HG02973 (cell line): ENCODE results near the gene SP8.
"Not testable (repeated sequence)": the region's sequence is repeated elsewhere in the genome, so short reads cannot be mapped to it uniquely, and the experiment has no call there.

Experiments used
- ATAC-seq: cut with Tn5 transposase; IDR thresholded peaks from one replicate; pipeline ENCODE4 v1.9.1; 2021; ENCODE audit warnings: moderate library complexity; ENCODE audit not compliant: unreplicated experiment

SP8 gene

DNA sequence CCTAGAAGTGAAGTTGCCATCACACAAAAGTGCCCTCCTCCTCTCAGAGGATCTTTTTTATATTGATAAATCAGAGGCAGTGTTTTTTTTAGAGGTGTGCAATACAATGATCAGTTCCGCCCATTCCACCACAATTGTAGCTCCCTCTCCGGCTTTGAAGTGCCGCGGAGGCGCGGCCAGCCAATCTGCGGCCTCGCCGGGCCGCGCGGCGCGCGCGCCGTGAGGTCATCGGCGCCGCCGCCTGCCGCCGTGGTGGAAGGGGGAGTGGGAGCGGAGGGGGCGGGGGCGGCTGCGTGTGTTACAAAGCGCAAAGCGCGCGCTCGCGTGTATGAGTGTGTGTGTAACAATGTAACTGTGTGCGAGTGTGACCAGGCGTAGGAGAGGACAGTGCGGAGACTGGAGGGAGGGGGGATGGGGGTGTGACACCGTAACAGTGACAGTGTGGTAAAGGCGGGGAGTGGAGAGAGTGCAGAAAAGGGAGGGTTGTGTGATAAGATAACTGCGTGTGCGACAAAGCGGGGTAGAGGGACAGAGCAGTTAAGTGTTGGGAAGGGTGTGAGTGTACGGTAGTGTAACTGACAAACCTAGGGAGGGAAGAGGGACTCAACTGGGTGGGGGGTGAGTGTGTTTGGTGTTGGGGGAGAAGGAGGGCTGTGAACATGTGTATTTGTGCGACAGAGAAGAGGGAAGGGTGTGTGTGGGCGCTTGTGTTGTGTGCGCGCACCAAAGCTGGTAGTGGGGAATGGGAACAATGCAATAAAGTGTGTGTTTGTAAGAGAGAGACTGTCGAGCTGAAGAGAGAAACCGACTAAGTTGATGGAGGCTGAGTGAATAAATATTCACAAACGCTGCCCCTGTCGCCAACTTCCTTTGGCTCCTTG lies at the start of gene SP8:
Gene SP8, minus strand, starts transcription at position 108 of the 881 bp plus-strand sequence. Its CDS starts 88 bp downstream, at position 20.
- ATAC-seq, result no peak

DNA sequence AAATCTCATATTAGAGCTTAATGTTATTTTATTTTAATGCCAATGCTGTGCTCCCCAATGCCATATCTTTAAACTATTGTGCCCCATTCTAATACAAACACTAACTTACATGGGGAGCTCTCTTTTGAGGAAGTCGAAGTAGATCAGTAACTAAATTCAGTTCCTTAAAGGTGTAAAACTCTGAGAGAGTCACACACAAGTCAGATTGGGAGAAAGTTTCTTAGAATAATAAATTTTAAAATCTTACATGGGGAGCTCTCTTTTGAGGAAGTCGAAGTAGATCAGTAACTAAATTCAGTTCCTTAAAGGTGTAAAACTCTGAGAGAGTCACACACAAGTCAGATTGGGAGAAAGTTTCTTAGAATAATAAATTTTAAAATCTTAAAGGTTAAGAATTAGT lies 49.7 kb upstream of the SP8 start:
- peak; percentile 73 for ATAC-seq

DNA sequence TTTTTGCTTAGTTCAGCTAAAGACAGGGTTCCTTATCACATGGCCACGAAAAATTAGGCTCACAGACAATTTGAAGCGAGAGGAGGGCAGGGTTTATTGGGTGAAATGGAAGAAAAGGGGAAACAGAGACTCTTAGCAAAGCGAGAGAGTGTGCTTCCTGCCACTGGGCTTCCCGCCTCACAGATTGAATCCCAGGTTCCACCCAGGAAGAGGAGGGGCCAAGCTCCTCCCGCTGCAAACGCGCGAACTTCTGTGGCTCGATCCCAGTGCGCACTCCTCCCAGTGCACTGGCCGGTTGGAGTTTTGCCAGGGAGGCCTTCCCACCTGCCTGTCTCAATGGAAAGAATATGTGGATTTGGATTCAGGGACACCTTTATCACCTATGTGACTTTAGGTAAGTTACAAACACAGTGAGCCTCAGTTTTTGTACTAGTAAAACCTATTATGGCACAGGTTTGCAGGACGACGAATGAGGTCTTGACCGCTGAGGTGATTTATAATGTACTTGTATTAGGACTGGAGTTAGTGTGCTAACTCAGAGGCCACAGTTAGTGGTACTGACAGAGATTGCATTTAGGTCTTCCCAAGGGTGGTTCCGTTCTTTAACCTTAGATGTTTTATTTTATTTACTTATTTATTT lies 48.5 kb upstream of the SP8 start:
- ATAC-seq, result no peak

DNA sequence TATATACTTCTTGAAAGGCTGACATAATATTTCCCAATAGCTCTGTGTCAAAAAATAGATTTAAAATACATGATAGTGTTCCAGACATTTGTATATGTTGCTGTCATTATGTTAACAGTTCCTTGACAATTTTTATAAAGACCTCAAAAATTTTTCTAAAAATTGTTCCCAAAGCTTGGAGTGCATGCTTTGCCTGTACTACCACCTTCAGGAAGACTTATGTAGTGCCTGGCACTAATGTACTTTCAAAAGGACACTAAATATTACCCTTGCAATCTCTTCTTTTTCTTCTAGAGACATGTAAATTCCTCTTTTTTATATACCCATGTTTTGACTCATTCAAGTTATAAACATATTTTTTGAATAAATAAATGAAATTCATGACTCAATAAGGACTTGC lies 48.0 kb upstream of the SP8 start:
- no peak for ATAC-seq

DNA sequence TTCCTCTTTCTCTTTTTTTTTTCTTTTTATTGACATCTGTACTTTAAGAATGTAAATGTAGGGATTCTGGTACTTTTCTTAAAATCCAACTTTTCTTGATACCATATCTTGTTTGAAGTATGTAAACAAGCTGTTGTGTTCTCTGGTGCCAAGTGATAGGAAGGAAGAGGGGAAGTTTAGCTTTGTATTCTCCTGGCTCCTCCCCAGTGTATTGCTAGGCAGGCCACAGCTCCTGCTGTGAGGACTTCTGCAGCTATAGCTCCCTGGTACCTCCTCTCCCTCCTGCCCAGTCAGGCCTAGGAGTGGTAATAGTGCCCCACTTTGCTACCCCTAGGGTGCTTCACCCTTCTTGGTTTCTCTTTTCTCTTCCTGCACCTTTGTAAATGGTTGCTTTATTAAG lies 45.3 kb upstream of the SP8 start:
- ATAC-seq, result no peak

DNA sequence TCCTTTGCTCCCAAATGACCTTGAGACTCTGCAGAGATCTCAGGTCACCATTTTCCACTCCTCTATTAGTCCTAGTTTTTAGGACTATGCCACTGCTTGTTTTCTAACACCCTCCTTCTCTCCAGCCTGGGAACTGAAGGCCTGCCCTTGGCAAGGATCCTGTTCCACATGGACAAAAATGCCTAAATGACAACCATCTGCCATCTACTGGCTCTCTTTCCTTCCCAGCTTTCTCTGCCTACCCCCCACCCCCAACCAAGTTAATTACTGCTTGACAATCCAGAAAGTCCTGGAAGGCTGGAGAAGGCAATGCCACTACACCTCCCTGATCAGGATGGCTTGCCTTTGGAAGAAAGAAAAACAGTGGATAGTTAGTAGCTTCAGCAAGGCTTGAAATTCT lies 44.8 kb upstream of the SP8 start:
- no peak for ATAC-seq

DNA sequence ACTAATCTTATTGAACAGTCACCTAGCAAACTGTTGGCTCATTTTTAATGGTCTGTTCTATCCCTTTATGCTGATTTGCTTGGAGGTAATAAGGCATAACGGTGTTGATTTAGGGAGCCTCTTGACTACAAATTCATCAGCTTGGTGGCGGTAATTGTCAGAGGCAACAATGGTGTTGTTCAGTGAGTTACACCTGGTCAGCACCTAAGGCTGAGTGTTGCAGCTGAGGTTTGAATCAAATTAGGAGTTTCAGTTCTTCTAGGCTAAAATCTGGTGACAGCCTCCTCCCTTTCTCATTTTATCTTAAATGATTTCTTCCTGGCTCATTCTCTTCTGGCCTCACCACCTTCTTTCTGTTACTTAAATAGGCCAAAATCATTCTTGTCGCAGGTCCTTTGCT lies 42.3 kb upstream of the SP8 start:
- ATAC-seq, result no peak

DNA sequence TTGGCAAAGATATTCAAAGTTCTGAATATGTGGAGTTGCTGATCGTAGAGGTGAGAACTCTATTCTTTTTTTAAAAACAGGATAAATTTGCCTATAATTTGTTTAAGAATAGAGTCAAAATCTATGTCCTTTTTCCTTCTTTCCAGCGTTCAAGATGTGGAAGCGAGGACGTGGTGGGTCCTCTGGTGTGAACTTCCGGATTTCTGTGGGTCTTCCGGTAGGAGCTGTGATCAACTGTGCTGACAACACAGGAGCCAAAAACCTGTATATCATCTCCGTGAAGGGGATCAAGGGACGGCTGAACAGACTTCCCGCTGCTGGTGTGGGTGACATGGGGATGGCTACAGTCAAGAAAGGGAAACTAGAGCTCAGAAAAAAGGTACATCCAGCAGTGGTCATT lies 40.5 kb upstream of the SP8 start:
- ATAC-seq, result no peak

DNA sequence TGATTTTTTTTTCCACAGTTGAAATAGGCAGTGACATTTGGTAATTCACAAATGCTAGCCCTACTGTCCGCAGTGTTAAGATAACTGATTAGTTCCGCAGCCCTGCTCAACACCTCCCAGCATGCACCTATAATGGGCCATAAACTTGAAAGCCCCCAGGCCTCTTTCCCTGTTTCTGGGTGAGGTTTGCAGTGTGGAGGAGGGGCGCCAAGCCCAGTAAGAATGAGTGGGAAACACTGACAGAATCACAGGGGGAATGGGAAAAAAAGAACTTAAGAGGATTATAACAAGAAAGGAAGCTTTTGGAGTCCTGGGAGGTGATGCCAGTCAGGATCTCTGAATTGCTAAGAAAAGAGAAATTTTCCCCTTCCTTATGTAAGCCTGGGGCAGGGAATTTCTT lies 39.6 kb upstream of the SP8 start:
- no peak for ATAC-seq

DNA sequence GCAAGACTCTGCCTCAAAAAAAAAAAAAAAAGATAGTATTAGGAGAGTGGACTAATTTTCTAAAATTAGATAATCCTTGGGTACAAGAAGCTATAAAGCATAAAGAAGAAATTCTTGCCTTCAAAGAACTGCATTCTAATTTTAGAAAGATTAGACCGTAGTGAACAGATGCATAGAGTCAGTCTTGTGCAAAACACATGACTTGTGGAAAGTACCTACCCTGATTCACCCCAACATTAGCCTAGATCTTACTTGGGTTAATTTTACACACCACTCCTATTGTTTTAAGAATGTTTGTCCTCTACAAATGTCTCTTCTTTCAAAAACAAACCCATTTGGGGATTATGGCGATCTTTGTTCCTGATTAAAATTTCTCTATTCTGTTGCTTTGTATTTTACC lies 38.9 kb upstream of the SP8 start:
- no peak for ATAC-seq

DNA sequence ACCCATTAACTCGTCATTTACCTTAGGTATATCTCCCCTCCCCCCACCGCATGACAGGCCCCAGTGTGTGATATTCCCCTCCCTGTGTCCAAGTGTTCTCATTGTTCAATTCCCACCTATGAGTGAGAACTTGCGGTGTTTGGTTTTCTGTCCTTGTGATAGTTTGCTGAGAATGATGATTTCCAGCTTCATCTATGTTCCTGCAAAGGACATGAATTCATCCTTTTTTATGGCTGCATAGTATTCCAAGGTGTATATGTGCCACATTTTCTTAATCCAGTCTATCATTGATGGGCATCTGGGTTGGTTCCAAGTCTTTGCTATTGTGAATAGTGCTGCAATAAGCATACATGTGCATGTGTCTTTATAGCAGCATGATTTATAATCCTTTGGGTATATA lies 34.7 kb upstream of the SP8 start:
- ATAC-seq, result not testable (repeated sequence)

DNA sequence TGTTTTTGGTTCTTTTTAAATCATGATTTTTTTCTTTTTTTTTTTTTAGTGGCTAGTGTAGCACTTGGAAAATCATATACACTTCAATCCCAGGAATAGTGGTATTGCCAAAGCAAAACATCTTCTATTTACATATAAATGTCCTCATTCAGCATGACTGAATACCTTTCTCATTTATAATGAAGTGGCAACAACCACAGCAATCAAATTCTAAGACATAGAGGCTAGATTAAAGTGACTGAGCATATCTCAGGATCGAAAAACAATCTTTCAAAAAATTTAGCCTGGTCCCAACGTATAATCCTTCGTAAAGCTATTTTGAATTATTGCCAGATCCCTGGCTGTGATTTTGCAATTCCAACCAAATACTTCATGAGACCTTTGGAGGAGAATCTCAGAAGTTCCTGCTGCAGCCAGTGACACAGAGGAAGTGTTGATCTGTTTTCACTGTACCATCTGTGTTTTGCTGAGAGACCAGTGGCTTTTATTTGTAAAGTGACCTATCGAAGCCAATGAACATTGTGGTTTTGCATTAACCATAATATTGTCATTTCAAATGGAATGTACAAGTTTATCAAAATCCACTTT lies 29.8 kb upstream of the SP8 start:
- ATAC-seq, result no peak

DNA sequence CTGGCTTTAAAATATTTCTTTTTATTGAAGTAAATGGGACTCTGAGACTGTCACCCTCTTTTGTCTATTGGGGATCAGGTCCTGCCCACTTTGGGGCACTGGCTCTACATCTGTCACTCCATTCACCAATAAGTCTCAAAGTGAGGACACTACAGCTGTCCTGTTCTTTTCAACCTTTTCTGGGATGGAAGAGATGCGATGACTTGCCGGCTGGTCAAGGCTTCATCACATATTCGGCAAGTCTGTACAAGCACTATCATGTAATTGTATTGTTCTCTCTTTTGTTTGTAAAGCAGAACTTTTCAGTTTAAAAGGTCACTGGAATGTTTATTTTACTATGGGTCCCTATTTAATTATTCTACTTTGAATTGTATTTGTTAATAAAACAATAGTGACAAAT lies 17.7 kb upstream of the SP8 start:
- no peak for ATAC-seq

DNA sequence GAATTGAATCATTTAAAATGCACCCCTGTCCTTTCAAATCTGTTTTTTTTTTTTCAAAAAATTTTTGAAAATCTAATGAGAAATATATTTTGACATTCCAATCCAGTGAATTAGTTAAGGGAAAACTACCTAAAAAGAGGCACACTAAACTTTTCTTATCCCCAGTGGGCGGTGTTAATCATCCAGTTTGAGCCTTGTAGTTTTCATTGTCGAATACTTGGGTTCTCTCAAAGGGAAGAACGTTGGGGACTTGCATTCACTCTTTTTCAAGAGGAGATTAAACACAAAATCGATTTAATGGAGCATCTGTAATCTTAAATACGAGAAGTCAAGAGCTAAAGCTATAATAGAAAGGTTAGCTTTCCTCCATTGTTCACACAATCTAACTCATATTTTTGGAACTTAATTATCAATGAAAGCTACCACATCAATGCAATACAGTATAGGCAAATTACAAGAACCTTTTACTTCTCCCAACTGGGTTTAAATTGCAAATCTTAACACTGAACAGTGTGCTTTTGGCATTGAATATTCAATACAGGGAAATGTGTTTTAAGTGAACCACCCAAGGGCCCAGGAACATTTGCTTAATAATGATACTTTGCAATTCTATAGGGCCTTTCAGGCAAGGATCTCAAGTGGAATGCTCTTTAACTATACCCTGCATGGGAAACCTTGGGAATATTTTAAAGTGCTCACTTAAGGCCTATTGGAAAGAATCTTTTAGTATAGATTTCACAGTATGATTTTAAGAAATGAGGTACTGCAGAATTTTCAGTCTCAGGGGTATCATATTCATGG lies 13.1 kb upstream of the SP8 start:
- no peak for ATAC-seq

DNA sequence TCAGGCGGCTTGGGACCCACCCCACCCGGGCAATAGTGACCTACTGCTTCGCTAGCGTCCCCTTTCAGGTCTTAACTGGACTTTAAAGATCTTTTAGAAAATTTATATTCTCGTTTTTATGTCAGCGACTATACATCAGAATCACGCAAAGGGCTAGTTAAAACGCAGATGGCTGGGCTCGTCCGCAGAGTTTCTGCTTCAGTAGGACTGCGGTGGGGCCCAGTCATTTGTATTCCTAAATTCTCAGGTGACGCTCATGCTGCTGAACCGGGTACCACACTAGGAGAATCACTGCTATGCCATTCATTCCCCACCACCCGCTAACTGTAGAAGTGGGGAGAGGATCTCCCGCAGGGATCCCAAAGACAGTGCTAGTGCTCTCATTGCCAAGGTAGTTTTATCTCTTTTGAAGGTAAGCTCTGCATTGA lies 12.0 kb upstream of the SP8 start:
- ATAC-seq, result no peak

DNA sequence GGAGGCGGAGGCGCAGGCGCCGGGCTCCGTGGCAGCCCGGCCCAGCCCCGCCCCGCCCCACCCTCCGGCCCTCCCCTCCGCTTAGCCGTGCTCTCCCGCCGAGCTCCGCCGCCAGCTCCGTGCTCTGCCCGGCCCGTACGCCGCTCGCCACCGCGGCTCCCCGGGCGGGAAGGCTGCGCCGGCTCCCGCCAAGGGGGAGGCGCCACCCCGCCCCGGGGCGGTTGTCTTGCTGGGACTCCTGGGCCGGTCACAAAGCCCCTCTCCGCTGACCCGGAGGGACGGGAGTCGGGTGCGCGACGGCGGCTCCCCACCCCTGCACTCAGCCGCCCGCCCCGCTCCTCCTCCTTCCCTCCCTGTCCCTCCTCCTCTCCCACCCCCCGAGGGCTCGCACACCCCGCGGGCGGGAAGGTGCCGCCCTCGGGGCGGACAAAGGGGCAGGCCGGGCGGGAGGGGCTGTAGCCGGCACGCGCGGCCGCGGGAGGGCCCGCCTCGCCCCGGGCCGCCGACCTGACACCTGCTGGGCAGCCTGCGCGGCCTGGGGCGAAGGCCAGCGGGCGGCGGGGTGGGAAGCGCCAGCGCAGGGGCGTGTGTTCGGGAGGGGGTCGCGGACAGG lies 11.5 kb upstream of the SP8 start:
- ATAC-seq, result peak; percentile 79

DNA sequence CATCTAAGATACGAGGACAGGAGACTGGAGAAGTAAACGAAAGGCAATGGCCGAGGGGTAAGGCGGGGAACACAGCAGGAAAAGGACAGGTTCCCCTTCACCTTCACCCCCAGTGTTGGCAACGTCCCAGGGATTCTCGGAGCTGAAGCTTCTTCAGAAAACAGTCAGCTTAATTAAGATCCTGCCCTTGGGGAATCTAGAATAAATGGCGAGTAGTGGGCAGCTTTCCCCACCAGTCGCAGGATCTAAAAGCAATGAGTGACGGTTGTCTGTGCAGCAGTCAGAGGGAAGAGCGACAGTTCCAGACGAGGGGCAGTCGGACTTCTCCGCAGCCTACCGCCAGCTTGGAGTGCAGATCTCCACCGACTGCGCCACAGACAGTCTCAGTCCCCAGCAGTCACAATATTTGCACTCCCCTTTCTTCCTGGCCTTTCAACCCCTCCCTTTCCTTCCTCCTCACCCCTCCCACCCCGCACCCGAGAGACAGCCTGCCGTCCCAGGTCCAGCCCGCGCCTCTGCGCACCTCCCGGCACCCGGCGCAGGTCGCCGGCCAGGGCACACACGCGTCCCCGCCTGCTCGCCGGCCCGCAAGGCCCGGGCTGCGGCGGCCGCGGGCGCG lies 10.9 kb upstream of the SP8 start:
- peak; percentile 42 for ATAC-seq

DNA sequence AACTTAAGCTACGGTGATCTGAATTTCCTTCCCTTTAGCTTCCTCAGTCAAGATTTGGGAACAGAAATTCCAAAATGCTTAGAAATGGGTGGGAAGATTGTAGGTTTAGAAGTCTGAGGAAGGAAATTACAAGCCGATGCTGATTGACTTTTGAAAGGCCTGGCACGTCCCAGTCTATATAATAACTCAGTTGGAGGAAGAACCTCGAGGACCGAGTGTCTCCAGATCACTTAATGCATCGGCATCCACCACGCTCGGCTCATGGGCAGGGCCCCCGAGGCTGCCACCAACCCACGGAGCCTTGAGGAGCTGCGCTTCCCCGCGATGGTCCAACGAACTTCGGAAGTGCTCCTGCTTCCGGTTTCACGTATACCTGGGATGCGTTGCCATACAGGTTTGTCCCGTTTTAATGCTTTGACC lies 10.4 kb upstream of the SP8 start:
- ATAC-seq, result no peak

DNA sequence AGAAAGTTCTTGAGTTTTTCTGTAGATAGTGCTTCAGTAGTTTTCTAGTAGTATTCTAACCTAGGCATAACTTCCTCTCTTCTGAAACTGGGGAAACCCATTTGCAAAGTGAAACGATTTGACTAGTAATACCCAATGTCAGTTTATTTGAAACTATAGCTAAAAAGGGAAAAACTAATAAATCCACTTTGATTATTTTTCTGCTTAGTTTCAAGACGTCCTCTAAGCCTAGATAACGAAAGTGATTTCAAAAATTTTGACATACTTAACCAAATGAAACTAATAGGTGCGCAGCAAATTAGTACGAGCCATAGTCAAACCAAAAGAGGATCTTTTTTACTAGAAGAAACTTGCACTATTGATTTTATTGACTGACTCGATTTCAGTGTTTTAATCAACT lies 9.8 kb upstream of the SP8 start:
- no peak for ATAC-seq

DNA sequence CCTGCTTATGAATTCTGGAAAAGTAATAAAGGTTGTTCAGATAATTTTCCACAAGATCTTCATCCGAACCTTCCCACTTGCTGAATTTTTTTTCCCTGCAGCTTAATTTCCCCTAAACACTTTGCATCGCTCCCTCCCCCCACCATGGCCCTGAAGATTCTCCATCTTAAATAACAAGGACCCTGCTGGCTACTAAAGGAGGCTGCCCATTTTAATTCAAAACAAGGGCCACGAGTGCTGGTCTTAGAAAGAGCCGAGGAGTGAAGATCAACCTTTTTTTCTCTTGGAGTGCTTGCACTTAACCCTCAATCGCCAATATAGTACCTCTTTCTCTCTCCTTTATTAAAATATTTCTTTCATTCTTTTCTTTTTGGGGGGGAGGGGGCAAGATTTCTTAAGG lies 9.2 kb upstream of the SP8 start:
- no peak for ATAC-seq
